Ovary (tissue), 3 donors: ENCODE measurements around the gene CLIP2.
"Not testable (repeated sequence)": the region's sequence is repeated elsewhere in the genome, so short reads cannot be mapped to it uniquely, and the experiment has no call there.

Source experiments
- CTCF ChIP-seq, 3 donors: fragments of 450-650 bp in 2 of 3; fragments of 200-600 bp in 1 of 3; IDR thresholded peaks; one replicate each; pipeline versions ENCODE4 v1.5.1 to v1.8.0; 2016 to 2022; ENCODE audit warnings: antibody characterized with exemption in 3 of 3, mild to moderate bottlenecking in 1 of 3
- EP300 ChIP-seq: sonication (generic); formaldehyde crosslinking; IDR thresholded peaks from one replicate; pipeline ENCODE4 v1.6.1; 2017; ENCODE audit warnings: antibody characterized with exemption
- POLR2A ChIP-seq: fragments of 450-650 bp; IDR thresholded peaks from one replicate; pipeline ENCODE4 v1.6.1; 2017; ENCODE audit warnings: antibody characterized with exemption, mild to moderate bottlenecking, moderate library complexity
- donor health status: DM: no; HTN: no; CAD: no.

DNA sequence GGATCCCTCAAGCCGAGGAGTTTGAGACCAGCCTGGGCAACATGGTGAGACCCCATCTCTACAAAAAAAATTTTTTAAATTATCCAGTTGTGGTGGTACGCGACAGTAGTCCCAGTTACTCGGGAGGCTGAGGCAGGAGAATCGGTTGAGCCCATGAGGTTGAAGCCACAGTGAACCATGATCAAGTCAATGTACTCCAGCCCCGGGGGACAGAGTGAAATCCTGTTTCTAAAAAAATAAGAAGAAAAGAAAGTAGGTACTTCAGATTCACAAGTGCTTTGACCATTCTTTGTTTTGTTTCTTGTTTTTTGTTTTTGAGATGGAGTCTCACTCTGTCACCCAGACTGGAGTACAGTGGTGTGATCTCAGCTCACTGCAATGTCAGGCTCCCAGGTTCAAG lies 33.7 kb upstream of the CLIP2 start:
- TF ChIP-seq CTCF (IDR thresholded peaks at IDR 0.05); POLR2A; EP300: not testable (repeated sequence)
